ENCODE results near the gene FNDC3B.

DNA sequence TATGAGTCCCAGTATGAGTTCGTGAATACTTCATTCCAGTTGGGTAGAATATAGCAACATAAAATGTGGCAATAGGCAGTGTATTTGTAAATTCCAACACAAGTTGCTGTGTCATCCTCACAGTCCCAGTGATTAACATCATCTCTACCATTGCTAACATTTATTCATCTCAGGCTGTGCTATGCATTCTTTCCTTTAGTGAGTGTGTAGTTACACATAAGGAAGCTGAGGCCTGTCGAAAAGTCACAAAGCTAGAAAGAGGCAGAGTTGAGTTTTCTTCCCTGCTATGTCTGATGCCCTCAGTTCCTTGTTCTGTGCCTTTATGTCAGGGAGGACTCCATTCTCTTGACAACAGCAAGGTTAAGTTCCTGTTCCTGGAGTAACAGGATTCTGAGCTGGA, 96.4 kb downstream of the FNDC3B start:
- TF ChIP-seq, protein P1, sequence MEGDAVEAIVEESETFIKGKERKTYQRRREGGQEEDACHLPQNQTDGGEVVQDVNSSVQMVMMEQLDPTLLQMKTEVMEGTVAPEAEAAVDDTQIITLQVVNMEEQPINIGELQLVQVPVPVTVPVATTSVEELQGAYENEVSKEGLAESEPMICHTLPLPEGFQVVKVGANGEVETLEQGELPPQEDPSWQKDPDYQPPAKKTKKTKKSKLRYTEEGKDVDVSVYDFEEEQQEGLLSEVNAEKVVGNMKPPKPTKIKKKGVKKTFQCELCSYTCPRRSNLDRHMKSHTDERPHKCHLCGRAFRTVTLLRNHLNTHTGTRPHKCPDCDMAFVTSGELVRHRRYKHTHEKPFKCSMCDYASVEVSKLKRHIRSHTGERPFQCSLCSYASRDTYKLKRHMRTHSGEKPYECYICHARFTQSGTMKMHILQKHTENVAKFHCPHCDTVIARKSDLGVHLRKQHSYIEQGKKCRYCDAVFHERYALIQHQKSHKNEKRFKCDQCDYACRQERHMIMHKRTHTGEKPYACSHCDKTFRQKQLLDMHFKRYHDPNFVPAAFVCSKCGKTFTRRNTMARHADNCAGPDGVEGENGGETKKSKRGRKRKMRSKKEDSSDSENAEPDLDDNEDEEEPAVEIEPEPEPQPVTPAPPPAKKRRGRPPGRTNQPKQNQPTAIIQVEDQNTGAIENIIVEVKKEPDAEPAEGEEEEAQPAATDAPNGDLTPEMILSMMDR (IDR thresholded peaks at IDR 0.05; ENCODE audit: low read depth, low read length) = no peak
- TF ChIP-seq POLR2A (IDR thresholded peaks at IDR 0.05; ENCODE audit: extremely low read depth, insufficient read length) (no peak), MYC (IDR thresholded peaks at IDR 0.05; ENCODE audit: low read depth, low read length) (no peak)
- TF ChIP-seq, protein P2, sequence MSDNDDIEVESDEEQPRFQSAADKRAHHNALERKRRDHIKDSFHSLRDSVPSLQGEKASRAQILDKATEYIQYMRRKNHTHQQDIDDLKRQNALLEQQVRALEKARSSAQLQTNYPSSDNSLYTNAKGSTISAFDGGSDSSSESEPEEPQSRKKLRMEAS (IDR thresholded peaks at IDR 0.05; ENCODE audit: low read depth, low read length) = 0 out of 2 replicates have a peak, but pooled peaks have one; percentile 6
